Ishikawa (cell line): ENCODE measurements around the gene CYB5R4.

Experiments used
- EGR1 ChIP-seq: IDR thresholded peaks from 2 replicates; pipeline ENCODE4 v1.6.1; 2012
- MAX ChIP-seq: IDR thresholded peaks from 2 replicates; pipeline ENCODE4 v1.6.1; 2012
- REST ChIP-seq: IDR thresholded peaks from 2 replicates; pipeline ENCODE4 v1.6.1; 2012; ENCODE audit warnings: low read depth, mild to moderate bottlenecking
- TAF1 ChIP-seq: IDR thresholded peaks from 2 replicates; pipeline ENCODE4 v1.6.1; 2012; ENCODE audit warnings: low read depth, mild to moderate bottlenecking
- YY1 ChIP-seq: IDR thresholded peaks from 2 replicates; pipeline ENCODE4 v1.6.1; 2012; ENCODE audit warnings: low read depth

- TF ChIP-seq MAX (no peak), YY1 (no peak), TAF1 (no peak), EGR1 (no peak), REST (no peak)
These were observed 43.7 kb upstream of the CYB5R4 start for GRCh38 chr6:83815631-83816272.
